Islet precursor cell (in vitro differentiated cells): ENCODE measurements around the gene GOLT1B.

Source experiments
- DNase-seq: peaks from one replicate; pipeline ENCODE4 v3.0.0-alpha.2; 2018

Gene GOLT1B

GRCh38 chr12:21526053-21526452 lies 24.5 kb downstream of the GOLT1B start, which contains the start of gene SPX:
Gene SPX (plus strand): TSS chr12:21526296. CDS start chr12:21526473, 177 bp downstream.
- no peak for DNase-seq

GRCh38 chr12:21526721-21527345 lies 25.2 kb downstream of the GOLT1B start:
- DNase-seq = no peak

GRCh38 chr12:21527451-21528180 lies 26.0 kb downstream of the GOLT1B start:
- DNase-seq = peak; percentile 91

- DNase-seq = no peak
Measured at GRCh38 chr12:21528953-21529352, 27.4 kb downstream of the GOLT1B start.

GRCh38 chr12:21529456-21529855 lies 27.9 kb downstream of the GOLT1B start:
- DNase-seq = no peak

GRCh38 chr12:21538061-21538653 lies 36.6 kb downstream of the GOLT1B start:
- DNase-seq = no peak

- DNase-seq = no peak
Measured at GRCh38 chr12:21539797-21540196, 38.2 kb downstream of the GOLT1B start.

GRCh38 chr12:21541773-21542172 lies 40.2 kb downstream of the GOLT1B start:
- DNase-seq = no peak

- DNase-seq = no peak
Measured at GRCh38 chr12:21542403-21542802, 40.8 kb downstream of the GOLT1B start.

- DNase-seq = no peak
Measured at GRCh38 chr12:21543151-21543550, 41.6 kb downstream of the GOLT1B start.

- no peak for DNase-seq
Measured at GRCh38 chr12:21545557-21545956, 44.0 kb downstream of the GOLT1B start.

GRCh38 chr12:21546716-21547115 lies 45.1 kb downstream of the GOLT1B start:
- DNase-seq = no peak

GRCh38 chr12:21547437-21547836 lies 45.8 kb downstream of the GOLT1B start:
- no peak for DNase-seq

- DNase-seq = no peak
Measured at GRCh38 chr12:21551841-21552465, 50.4 kb downstream of the GOLT1B start.

GRCh38 chr12:21552635-21553328 lies 51.2 kb downstream of the GOLT1B start:
- DNase-seq = no peak

- DNase-seq = no peak
Measured at GRCh38 chr12:21553329-21553675, 51.7 kb downstream of the GOLT1B start.

GRCh38 chr12:21558100-21558679 lies 56.6 kb downstream of the GOLT1B start:
- DNase-seq = no peak

GRCh38 chr12:21559855-21560569 lies 58.4 kb downstream of the GOLT1B start:
- DNase-seq = no peak

- no peak for DNase-seq
Measured at GRCh38 chr12:21561158-21561557, 59.6 kb downstream of the GOLT1B start.

GRCh38 chr12:21562859-21563258 lies 61.3 kb downstream of the GOLT1B start:
- no peak for DNase-seq

- no peak for DNase-seq
Measured at GRCh38 chr12:21566223-21566906, 64.8 kb downstream of the GOLT1B start.
